Measurements from ENCODE around the gene ODC1. TPM values are rescaled to one million over a fixed set of nuclear protein-coding genes. Genes with fewer than 3 reads are reported as not detected.

Gene ODC1
- total and polyA plus RNA-seq, 2 of the 4 experiments (the other 2 are of a cell fraction), result 117 to 204 TPM

DNA sequence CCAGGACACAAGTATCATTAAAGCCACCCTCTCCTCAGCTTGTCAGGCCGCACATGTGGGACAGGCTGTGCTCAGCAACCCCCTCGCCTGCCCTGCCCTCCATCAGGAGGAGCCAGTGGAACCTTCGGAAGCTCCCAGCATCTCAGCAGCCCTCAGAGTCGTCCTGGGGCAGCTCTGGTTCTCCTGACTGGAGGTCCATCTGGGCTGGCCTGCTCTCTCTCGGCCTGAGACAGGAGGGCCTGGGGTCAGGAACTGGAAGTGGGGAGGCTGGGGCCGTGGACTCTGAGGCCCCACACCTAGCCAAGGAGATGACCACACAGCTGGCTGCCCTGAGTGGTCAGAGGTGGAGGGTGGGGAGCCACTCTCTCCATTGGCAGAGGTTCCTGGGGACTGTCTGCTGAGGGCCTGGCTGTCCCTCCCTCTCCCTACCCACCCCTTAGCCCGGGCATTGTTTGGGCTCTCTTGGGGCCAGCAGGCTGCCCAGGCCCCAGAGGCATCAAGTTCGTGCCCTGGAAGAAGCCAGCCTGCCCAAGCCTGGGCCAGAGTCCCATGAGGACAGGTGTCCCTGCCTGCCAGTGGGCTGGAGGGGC is 23.1 kb downstream of the ODC1 start:
- POLR2A ChIA-PET (ENCODE audit: unreplicated experiment), result no interaction called here

More for the DNA sequence above, 23.1 kb downstream of the ODC1 start:
- Histone ChIP-seq H4K20me1 (ENCODE audit: insufficient read depth, low read length) (peaks cover 4% of the 10 kb centered on the region; the same call in 1 of the 2 replicates), H3K27ac (ENCODE audit: insufficient read depth, low read length) (no peak overlapping the region), H3K36me3 (ENCODE audit: control insufficient read depth, insufficient read depth, low read length) (peaks cover 7% of the 10 kb centered on the region; the same call in 1 of the 2 replicates), H3K9ac (ENCODE audit: low read depth, low read length) (no peak overlapping the region), H2AK9ac (replicated peaks; ENCODE audit: low read depth, low read length, poor library complexity) (no peak overlapping the region), H2BK15ac (ENCODE audit: low read depth, low read length) (no peak overlapping the region), H3K4me1 (ENCODE audit: control insufficient read depth, insufficient read depth, low read length) (peaks cover 7% of the 10 kb centered on the region; the same call in 1 of the 2 replicates), H3K4me3 (ENCODE audit: insufficient read depth, low read depth, low read length) (no peak overlapping the region), H4K8ac (ENCODE audit: low read depth in 2 of 2, low read length in 2 of 2) (no peak overlapping the region), H3K9me1 (ENCODE audit: insufficient read depth, low read length) (no peaks in the 10 kb centered on the region), H2BK20ac (ENCODE audit: low read depth, low read length) (no peak overlapping the region), H4K5ac (ENCODE audit: low read depth, low read length) (no peak overlapping the region), H3K56ac (ENCODE audit: extremely low read depth, insufficient read depth, low read length) (no peak overlapping the region), H3K79me1 (ENCODE audit: low read depth in 1 of 2, low read length in 2 of 2) (no peaks in the 10 kb centered on the region), H2AK5ac (ENCODE audit: low read depth, low read length) (no peak overlapping the region), H3K27me3 (ENCODE audit: control insufficient read depth, insufficient read depth, low read length) (no peaks in the 10 kb centered on the region), H3K4ac (ENCODE audit: low read depth, low read length) (no peak overlapping the region), H2BK5ac (ENCODE audit: low read depth, low read length, poor library complexity, severe bottlenecking) (no peak overlapping the region), H2AFZ (replicated peaks; ENCODE audit: low read length, poor library complexity) (peak overlapping the region; percentile 37), H3K23ac (ENCODE audit: low read depth, low read length) (no peak overlapping the region), H3K18ac (ENCODE audit: low read depth, low read length) (no peak overlapping the region), H4K91ac (ENCODE audit: insufficient read depth, low read depth, low read length) (no peak overlapping the region), H3K14ac (replicated peaks; ENCODE audit: low read depth, low read length) (no peak overlapping the region), H3K4me2 (ENCODE audit: low read depth, low read length) (no peak overlapping the region), H2BK120ac (ENCODE audit: low read depth, low read length) (no peak overlapping the region), H3K9me3 (ENCODE audit: control insufficient read depth, insufficient read depth, low read length) (no peaks in the 10 kb centered on the region)
- no peak for ATAC-seq (ENCODE audit: low read depth)
- dilution Hi-C loops (cut with HindIII; ENCODE audit: low sequenced_read_pairs, unreplicated experiment) (no loop called here), in situ Hi-C loops (cut with MboI; ENCODE audit: low sequenced_read_pairs) (loop anchor here (10.0 kb wide), 1 partner anchor 620 kb away; no protein-coding TSS in a partner anchor), intact Hi-C loops (cut with micrococcal nuclease) (no loop called here)
- no peak for DNase-seq
- CTCF ChIA-PET, result interaction anchor here (1.2 kb wide), 1 partner anchor 10 kb away, joined by 3 read pairs; no protein-coding TSS in a partner anchor
- WGBS, 2 experiments (ENCODE audit: extremely low coverage in 2 of 2, insufficient read length in 1 of 2), result 74% methylated on average over 2 of the region's 8 CpGs; no CpG with 5 or more reads in 1 of the 2 experiments
- TF ChIP-seq, protein P1, sequence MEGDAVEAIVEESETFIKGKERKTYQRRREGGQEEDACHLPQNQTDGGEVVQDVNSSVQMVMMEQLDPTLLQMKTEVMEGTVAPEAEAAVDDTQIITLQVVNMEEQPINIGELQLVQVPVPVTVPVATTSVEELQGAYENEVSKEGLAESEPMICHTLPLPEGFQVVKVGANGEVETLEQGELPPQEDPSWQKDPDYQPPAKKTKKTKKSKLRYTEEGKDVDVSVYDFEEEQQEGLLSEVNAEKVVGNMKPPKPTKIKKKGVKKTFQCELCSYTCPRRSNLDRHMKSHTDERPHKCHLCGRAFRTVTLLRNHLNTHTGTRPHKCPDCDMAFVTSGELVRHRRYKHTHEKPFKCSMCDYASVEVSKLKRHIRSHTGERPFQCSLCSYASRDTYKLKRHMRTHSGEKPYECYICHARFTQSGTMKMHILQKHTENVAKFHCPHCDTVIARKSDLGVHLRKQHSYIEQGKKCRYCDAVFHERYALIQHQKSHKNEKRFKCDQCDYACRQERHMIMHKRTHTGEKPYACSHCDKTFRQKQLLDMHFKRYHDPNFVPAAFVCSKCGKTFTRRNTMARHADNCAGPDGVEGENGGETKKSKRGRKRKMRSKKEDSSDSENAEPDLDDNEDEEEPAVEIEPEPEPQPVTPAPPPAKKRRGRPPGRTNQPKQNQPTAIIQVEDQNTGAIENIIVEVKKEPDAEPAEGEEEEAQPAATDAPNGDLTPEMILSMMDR (conservative IDR thresholded peaks at IDR 0.05; ENCODE audit: low read depth, low read length), result no peak
- TF ChIP-seq RAD21 (IDR thresholded peaks at IDR 0.05; ENCODE audit: low read length), result no peak
- no peak for TF ChIP-seq CEBPB (IDR thresholded peaks at IDR 0.05; ENCODE audit: low read depth, low read length)
- no peak for TF ChIP-seq RFX5 (IDR thresholded peaks at IDR 0.05; ENCODE audit: low read depth, low read length)
- no peak for TF ChIP-seq SMC3 (IDR thresholded peaks at IDR 0.05; ENCODE audit: low read depth, low read length)
- TF ChIP-seq FOS (IDR thresholded peaks at IDR 0.05; ENCODE audit: low read depth, low read length), result no peak
- no peak for TF ChIP-seq MAFK (IDR thresholded peaks at IDR 0.05; ENCODE audit: low read depth, low read length)
- TF ChIP-seq BHLHE40 (IDR thresholded peaks at IDR 0.05; ENCODE audit: low read depth, low read length), result no peak
- TF ChIP-seq RCOR1 (IDR thresholded peaks at IDR 0.05; ENCODE audit: insufficient replicate concordance, low read length), result no peak
- TF ChIP-seq, protein P2, sequence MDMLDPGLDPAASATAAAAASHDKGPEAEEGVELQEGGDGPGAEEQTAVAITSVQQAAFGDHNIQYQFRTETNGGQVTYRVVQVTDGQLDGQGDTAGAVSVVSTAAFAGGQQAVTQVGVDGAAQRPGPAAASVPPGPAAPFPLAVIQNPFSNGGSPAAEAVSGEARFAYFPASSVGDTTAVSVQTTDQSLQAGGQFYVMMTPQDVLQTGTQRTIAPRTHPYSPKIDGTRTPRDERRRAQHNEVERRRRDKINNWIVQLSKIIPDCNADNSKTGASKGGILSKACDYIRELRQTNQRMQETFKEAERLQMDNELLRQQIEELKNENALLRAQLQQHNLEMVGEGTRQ (IDR thresholded peaks at IDR 0.05; ENCODE audit: low read depth, low read length), result no peak
- BruUV-seq (replicated peaks), result no TSS peak

Measured in IMR-90 (cell line).